Keratinocyte (primary cell): ENCODE measurements around the gene SLC9A2.

Source experiments
- EZH2 ChIP-seq: IDR thresholded peaks from one replicate; pipeline ENCODE4 v1.6.1; 2012; ENCODE audit warnings: inconsistent platforms, mild to moderate bottlenecking, low read length, moderate library complexity
- TF ChIP-seq, protein P1 (sequence below), 3 experiments: IDR thresholded peaks in 1 of 3; conservative IDR thresholded peaks in 1 of 3; optimal IDR thresholded peaks in 1 of 3; 2 replicates in 2 of 3; 3 replicates in 1 of 3; pipeline versions ENCODE3 to v1.5.1; 2011; ENCODE audit warnings: low read length in 3 of 3, mild to moderate bottlenecking in 3 of 3, moderate library complexity in 2 of 3, control low read depth in 1 of 3, inconsistent platforms in 1 of 3; ENCODE audit not compliant: insufficient read depth in 2 of 3; ENCODE audit errors: extremely low read depth in 1 of 3

DNA sequence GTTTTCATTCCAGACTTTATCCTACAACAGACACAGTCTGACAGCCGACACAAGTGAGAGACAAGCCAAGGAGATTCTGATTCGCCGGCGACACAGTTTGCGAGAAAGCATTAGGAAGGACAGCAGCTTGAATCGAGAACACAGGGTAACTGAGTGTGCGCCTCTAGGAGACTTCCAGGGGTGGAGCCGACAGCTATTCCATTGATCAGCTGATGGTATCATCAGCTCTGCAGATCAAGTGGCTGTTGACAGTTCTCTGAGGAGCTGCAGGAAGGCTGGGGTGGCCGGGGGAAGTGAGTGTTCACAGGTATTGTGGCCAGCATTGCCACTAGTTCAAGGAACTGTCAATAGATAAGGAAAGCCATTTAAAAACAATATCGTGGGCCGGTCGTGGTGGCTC is 85.2 kb downstream of the SLC9A2 start:
- TF ChIP-seq, protein P1, sequence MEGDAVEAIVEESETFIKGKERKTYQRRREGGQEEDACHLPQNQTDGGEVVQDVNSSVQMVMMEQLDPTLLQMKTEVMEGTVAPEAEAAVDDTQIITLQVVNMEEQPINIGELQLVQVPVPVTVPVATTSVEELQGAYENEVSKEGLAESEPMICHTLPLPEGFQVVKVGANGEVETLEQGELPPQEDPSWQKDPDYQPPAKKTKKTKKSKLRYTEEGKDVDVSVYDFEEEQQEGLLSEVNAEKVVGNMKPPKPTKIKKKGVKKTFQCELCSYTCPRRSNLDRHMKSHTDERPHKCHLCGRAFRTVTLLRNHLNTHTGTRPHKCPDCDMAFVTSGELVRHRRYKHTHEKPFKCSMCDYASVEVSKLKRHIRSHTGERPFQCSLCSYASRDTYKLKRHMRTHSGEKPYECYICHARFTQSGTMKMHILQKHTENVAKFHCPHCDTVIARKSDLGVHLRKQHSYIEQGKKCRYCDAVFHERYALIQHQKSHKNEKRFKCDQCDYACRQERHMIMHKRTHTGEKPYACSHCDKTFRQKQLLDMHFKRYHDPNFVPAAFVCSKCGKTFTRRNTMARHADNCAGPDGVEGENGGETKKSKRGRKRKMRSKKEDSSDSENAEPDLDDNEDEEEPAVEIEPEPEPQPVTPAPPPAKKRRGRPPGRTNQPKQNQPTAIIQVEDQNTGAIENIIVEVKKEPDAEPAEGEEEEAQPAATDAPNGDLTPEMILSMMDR (optimal IDR thresholded peaks at IDR 0.05 in 1 of 3, IDR thresholded peaks at IDR 0.05 in 1 of 3, conservative IDR thresholded peaks at IDR 0.05 in 1 of 3; ENCODE audit: extremely low read depth in 1 of 3, insufficient read depth in 2 of 3, low read length in 3 of 3) = no peak
- no peak for TF ChIP-seq EZH2
